HEK293T (cell line): ENCODE results near the gene RBCK1.

Experiments
- ARNT ChIP-seq: fragments of 450-650 bp; IDR thresholded peaks from 2 replicates; pipeline ENCODE4 v1.6.1; 2017; ENCODE audit warnings: mild to moderate bottlenecking
- BHLHE40 ChIP-seq: fragments of 450-650 bp; IDR thresholded peaks from 2 replicates; pipeline ENCODE4 v1.6.1; 2016; ENCODE audit warnings: mild to moderate bottlenecking, moderate library complexity, borderline replicate concordance
- CTBP1 ChIP-seq: fragments of 450-650 bp; IDR thresholded peaks from 2 replicates; pipeline ENCODE4 v1.6.1; 2016; ENCODE audit warnings: borderline replicate concordance
- ELF4 ChIP-seq: fragments of 450-650 bp; IDR thresholded peaks from 2 replicates; pipeline ENCODE4 v1.6.1; 2017; ENCODE audit warnings: antibody characterized with exemption
- FOXA1 ChIP-seq: fragments of 450-650 bp; IDR thresholded peaks from 2 replicates; pipeline ENCODE4 v1.6.1; 2016; ENCODE audit warnings: mild to moderate bottlenecking
- HDGF ChIP-seq: fragments of 450-650 bp; IDR thresholded peaks from 2 replicates; pipeline ENCODE4 v1.6.1; 2017; ENCODE audit warnings: antibody characterized with exemption, borderline replicate concordance
- L3MBTL2 ChIP-seq: fragments of 450-650 bp; conservative IDR thresholded peaks from 2 replicates; pipeline ENCODE4 v1.6.1; 2016; ENCODE audit warnings: mild to moderate bottlenecking
- NFRKB ChIP-seq: fragments of 450-650 bp; IDR thresholded peaks from 2 replicates; pipeline ENCODE4 v1.6.1; 2016; ENCODE audit warnings: mild to moderate bottlenecking, moderate library complexity
- SP1 ChIP-seq: fragments of 450-650 bp; IDR thresholded peaks from 2 replicates; pipeline ENCODE4 v1.6.1; 2017
- SUZ12 ChIP-seq: fragments of 450-650 bp; IDR thresholded peaks from 2 replicates; pipeline ENCODE4 v1.6.1; 2016; ENCODE audit warnings: mild to moderate bottlenecking
- ZNF384 ChIP-seq: fragments of 450-650 bp; IDR thresholded peaks from 2 replicates; pipeline ENCODE4 v1.6.1; 2016

DNA sequence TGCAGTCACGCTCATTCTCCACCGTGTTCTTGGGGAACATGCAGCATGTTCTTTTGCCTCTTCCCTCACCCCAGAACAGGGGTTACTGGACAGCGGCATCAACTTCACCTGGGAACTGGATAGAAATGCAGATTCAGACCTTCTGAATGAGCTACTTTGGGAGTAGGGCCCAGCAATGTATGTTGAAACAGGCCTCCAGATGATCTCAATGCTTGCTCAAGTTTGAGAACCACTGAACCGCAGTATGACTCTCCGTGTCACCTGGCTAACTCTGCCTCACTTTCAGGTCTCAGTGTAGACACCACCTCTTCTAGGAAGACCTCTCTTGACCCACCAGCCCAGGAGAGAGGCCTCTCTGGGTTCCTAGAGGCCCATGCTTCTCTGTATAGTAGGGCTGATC is 22.7 kb upstream of the RBCK1 start:
- no peak for TF ChIP-seq BHLHE40
- TF ChIP-seq L3MBTL2, result no peak
- no peak for TF ChIP-seq SUZ12
- TF ChIP-seq SP1, result no peak
- TF ChIP-seq HDGF, result no peak
- no peak for TF ChIP-seq ZNF384
- TF ChIP-seq FOXA1, result no peak
- no peak for TF ChIP-seq ELF4
- no peak for TF ChIP-seq ARNT
- no peak for TF ChIP-seq NFRKB
- TF ChIP-seq CTBP1, result no peak
